DOHH2 (cell line): ENCODE measurements around the gene AGBL1.

ENCODE experiments used
- H3F3A ChIP-seq: fragments of 200-600 bp; sonication (generic), shearing (Covaris generic); 2 replicates; pipeline ENCODE4 v1.6.0; 2016; ENCODE audit warnings: antibody characterized with exemption, mild to moderate bottlenecking; ENCODE audit not compliant: control insufficient read depth, insufficient read depth
- H3K27ac ChIP-seq: fragments of 200-600 bp; sonication (generic); 2 replicates; pipeline ENCODE4 v1.5.1; 2014; ENCODE audit warnings: low read depth, mild to moderate bottlenecking, low read length, moderate library complexity
- H3K27me3 ChIP-seq: fragments of 200-600 bp; sonication (generic); 2 replicates; pipeline ENCODE4 v1.6.1; 2014; ENCODE audit warnings: mild to moderate bottlenecking, low read length, mixed read lengths; ENCODE audit not compliant: control insufficient read depth
- H3K36me3 ChIP-seq: fragments of 200-600 bp; sonication (generic); 2 replicates; pipeline ENCODE4 v1.6.1; 2014; ENCODE audit warnings: mild to moderate bottlenecking, low read length, moderate library complexity, mixed read lengths; ENCODE audit not compliant: control insufficient read depth
- H3K4me1 ChIP-seq: fragments of 200-600 bp; sonication (generic); 2 replicates; pipeline ENCODE4 v1.6.1; 2014; ENCODE audit warnings: mild to moderate bottlenecking, low read length, mixed read lengths; ENCODE audit not compliant: control insufficient read depth
- H3K4me2 ChIP-seq: fragments of 200-600 bp; sonication (generic); 2 replicates; pipeline ENCODE4 v1.6.0; 2014; ENCODE audit warnings: mild to moderate bottlenecking, low read length, moderate library complexity
- H3K4me3 ChIP-seq: fragments of 200-600 bp; sonication (generic); 2 replicates; pipeline ENCODE4 v1.5.1; 2014; ENCODE audit warnings: mild to moderate bottlenecking, low read length, mixed read lengths
- H3K79me2 ChIP-seq: fragments of 200-600 bp; sonication (generic); 2 replicates; pipeline ENCODE4 v1.6.1; 2014; ENCODE audit warnings: mild to moderate bottlenecking, low read length, mixed read lengths; ENCODE audit not compliant: control insufficient read depth
- H3K9me2 ChIP-seq: fragments of 200-600 bp; sonication (generic); replicated peaks from 2 replicates; pipeline ENCODE4 v1.6.1; 2014; ENCODE audit warnings: mild to moderate bottlenecking, low read length, mixed read lengths; ENCODE audit not compliant: control insufficient read depth
- H3K9me3 ChIP-seq: fragments of 200-600 bp; sonication (generic); 2 replicates; pipeline ENCODE4 v1.6.1; 2014; ENCODE audit warnings: antibody characterized with exemption, low read length, mixed read lengths; ENCODE audit not compliant: control insufficient read depth, insufficient read depth
- H4K20me1 ChIP-seq: fragments of 200-600 bp; sonication (generic); 2 replicates; pipeline ENCODE4 v1.6.0; 2014; ENCODE audit warnings: low read depth, mild to moderate bottlenecking, antibody characterized with exemption, low read length, moderate library complexity; ENCODE audit not compliant: control insufficient read depth, insufficient read depth
- EZH2phosphoT487 ChIP-seq: fragments of 200-600 bp; sonication (generic); IDR thresholded peaks from 2 replicates; pipeline ENCODE4 v1.6.1; 2017; ENCODE audit warnings: borderline replicate concordance, mild to moderate bottlenecking, antibody characterized with exemption, low read length, moderate library complexity, mixed read lengths
- TF ChIP-seq, protein P1 (sequence below): fragments of 200-600 bp; sonication (generic); IDR thresholded peaks from one replicate; pipeline ENCODE4 v1.5.1; 2014; ENCODE audit warnings: antibody characterized with exemption, mild to moderate bottlenecking, low read depth, low read length; ENCODE audit not compliant: poor library complexity, severe bottlenecking

AGBL1 gene

GRCh38 chr15:86754846-86755245, 675.2 kb downstream of the AGBL1 start:
- Histone ChIP-seq H3F3A (no peaks in the 10 kb centered on the region), H3K4me3 (no peak overlapping the region), H3K4me2 (no peak overlapping the region), H3K9me3 (no peaks in the 10 kb centered on the region), H3K79me2 (no peaks in the 10 kb centered on the region), H4K20me1 (no peaks in the 10 kb centered on the region), H3K4me1 (no peaks in the 10 kb centered on the region), H3K9me2 (no peaks in the 10 kb centered on the region), H3K27ac (no peak overlapping the region), H3K27me3 (no peaks in the 10 kb centered on the region), H3K36me3 (no peaks in the 10 kb centered on the region)
- TF ChIP-seq EZH2phosphoT487 = no peak
- TF ChIP-seq, protein P1, sequence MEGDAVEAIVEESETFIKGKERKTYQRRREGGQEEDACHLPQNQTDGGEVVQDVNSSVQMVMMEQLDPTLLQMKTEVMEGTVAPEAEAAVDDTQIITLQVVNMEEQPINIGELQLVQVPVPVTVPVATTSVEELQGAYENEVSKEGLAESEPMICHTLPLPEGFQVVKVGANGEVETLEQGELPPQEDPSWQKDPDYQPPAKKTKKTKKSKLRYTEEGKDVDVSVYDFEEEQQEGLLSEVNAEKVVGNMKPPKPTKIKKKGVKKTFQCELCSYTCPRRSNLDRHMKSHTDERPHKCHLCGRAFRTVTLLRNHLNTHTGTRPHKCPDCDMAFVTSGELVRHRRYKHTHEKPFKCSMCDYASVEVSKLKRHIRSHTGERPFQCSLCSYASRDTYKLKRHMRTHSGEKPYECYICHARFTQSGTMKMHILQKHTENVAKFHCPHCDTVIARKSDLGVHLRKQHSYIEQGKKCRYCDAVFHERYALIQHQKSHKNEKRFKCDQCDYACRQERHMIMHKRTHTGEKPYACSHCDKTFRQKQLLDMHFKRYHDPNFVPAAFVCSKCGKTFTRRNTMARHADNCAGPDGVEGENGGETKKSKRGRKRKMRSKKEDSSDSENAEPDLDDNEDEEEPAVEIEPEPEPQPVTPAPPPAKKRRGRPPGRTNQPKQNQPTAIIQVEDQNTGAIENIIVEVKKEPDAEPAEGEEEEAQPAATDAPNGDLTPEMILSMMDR = no peak

DNA sequence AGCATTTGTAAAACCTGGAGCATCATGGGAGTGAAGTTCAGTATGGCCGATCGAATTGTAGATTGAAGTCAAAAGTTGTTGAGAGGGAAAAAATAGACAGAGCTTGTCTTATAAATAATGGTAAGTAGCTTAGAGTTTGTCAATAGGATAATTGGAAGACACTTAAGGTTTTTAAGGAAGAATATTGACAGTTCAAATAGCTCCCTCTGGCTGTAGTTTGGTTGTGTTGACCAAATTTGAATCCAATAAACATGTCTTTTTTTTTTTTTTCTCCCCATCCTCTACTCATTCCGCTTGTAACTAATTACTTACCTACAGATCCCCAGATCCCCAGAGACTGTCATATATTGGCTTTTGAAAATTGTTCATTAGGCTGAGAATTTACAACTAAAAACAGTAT, 677.0 kb downstream of the AGBL1 start:
- no peaks in the 10 kb centered on the region for H3K27me3 ChIP-seq
- no peaks in the 10 kb centered on the region for H4K20me1 ChIP-seq
- H3K27ac ChIP-seq = no peak overlapping the region
- H3K4me3 ChIP-seq = no peak overlapping the region
- TF ChIP-seq, protein P1 = no peak
- no peak for TF ChIP-seq EZH2phosphoT487
- no peaks in the 10 kb centered on the region for H3K36me3 ChIP-seq
- H3K9me2 ChIP-seq = no peaks in the 10 kb centered on the region
- H3K4me1 ChIP-seq = no peaks in the 10 kb centered on the region
- H3F3A ChIP-seq = no peaks in the 10 kb centered on the region
- H3K4me2 ChIP-seq = no peak overlapping the region
- no peaks in the 10 kb centered on the region for H3K9me3 ChIP-seq
- H3K79me2 ChIP-seq = no peaks in the 10 kb centered on the region

GRCh38 chr15:86759800-86760523, 680.3 kb downstream of the AGBL1 start:
- H4K20me1 ChIP-seq = no peaks in the 10 kb centered on the region
- H3K4me3 ChIP-seq = no peak overlapping the region
- H3K4me1 ChIP-seq = no peaks in the 10 kb centered on the region
- H3K4me2 ChIP-seq = no peak overlapping the region
- H3F3A ChIP-seq = no peaks in the 10 kb centered on the region
- H3K9me3 ChIP-seq = no peaks in the 10 kb centered on the region
- no peaks in the 10 kb centered on the region for H3K27me3 ChIP-seq
- no peak overlapping the region for H3K27ac ChIP-seq
- H3K9me2 ChIP-seq = no peaks in the 10 kb centered on the region
- H3K79me2 ChIP-seq = no peaks in the 10 kb centered on the region
- H3K36me3 ChIP-seq = no peaks in the 10 kb centered on the region
- TF ChIP-seq, protein P1 = no peak
- TF ChIP-seq EZH2phosphoT487 = no peak
